Karpas-422 (cell line): ENCODE data around the gene SLC18A3. TPM values are rescaled to one million over a fixed set of nuclear protein-coding genes. Genes with fewer than 3 reads are reported as not detected.

Source experiments
- DNase-seq: peaks from one replicate; pipeline ENCODE4 v3.0.0-alpha.2; 2015
- H2AFZ ChIP-seq: fragments of 200-600 bp; sonication (generic); 2 replicates; pipeline ENCODE4 v1.6.1; 2014; ENCODE audit warnings: antibody characterized with exemption, low read length, mixed read lengths
- H3K27ac ChIP-seq: fragments of 200-600 bp; sonication (generic); 2 replicates; pipeline ENCODE4 v1.5.1; 2014; ENCODE audit warnings: mild to moderate bottlenecking, low read length, moderate library complexity
- H3K27me3 ChIP-seq: fragments of 200-600 bp; sonication (generic); 2 replicates; pipeline ENCODE4 v1.6.1; 2014; ENCODE audit warnings: low read length, mixed read lengths
- H3K36me3 ChIP-seq: fragments of 200-600 bp; sonication (generic); 2 replicates; pipeline ENCODE4 v1.6.1; 2014; ENCODE audit warnings: low read length, mixed read lengths; ENCODE audit not compliant: insufficient read depth
- H3K4me1 ChIP-seq: fragments of 200-600 bp; sonication (generic); 2 replicates; pipeline ENCODE4 v1.6.1; 2014; ENCODE audit warnings: mild to moderate bottlenecking, low read length, mixed read lengths
- H3K4me2 ChIP-seq: fragments of 200-600 bp; sonication (generic); 2 replicates; pipeline ENCODE4 v1.6.1; 2014; ENCODE audit warnings: low read length, low read depth, mild to moderate bottlenecking; ENCODE audit not compliant: poor library complexity, severe bottlenecking
- H3K4me3 ChIP-seq: fragments of 200-600 bp; sonication (generic); 2 replicates; pipeline ENCODE4 v1.5.1; 2014; ENCODE audit warnings: mild to moderate bottlenecking, antibody characterized with exemption, low read length, mixed read lengths
- H3K79me2 ChIP-seq: fragments of 200-600 bp; sonication (generic); 2 replicates; pipeline ENCODE4 v1.6.1; 2014; ENCODE audit warnings: mild to moderate bottlenecking, low read length, mixed read lengths
- H3K9ac ChIP-seq: fragments of 200-600 bp; sonication (generic); 2 replicates; pipeline ENCODE4 v1.6.0; 2014; ENCODE audit warnings: low read length
- H3K9me2 ChIP-seq: fragments of 200-600 bp; sonication (generic), shearing (Covaris generic); replicated peaks from 2 replicates; pipeline ENCODE4 v1.6.0; 2014; ENCODE audit warnings: mild to moderate bottlenecking, low read length, moderate library complexity; ENCODE audit not compliant: insufficient read depth
- H3K9me3 ChIP-seq: fragments of 300-700, 200-600 bp; sonication (generic); 2 replicates; pipeline ENCODE4 v1.6.1; 2014; ENCODE audit warnings: low read length, mixed read lengths
- H4K20me1 ChIP-seq: fragments of 200-600 bp; sonication (generic); 2 replicates; pipeline ENCODE4 v1.6.1; 2014; ENCODE audit warnings: mild to moderate bottlenecking, antibody characterized with exemption, low read length, low read depth; ENCODE audit not compliant: insufficient read depth
- total RNA-seq: library from RNA; depleted of rRNA; stranded (reverse); fragments of >200 nt; shearing (Covaris generic); gene quantifications from 2 replicates; pipeline ENCODE4 v1.2.3, GENCODE V29; 2014; ENCODE audit warnings: low replicate concordance

Gene SLC18A3
- total RNA-seq, 1 experiment from 2014 or later = not detected

GRCh38 chr10:49597426-49598163 is 12.5 kb upstream of the SLC18A3 start:
- H3K4me3 ChIP-seq = no peak overlapping the region
- no peaks in the 10 kb centered on the region for H4K20me1 ChIP-seq
- no peaks in the 10 kb centered on the region for H3K79me2 ChIP-seq
- H3K9ac ChIP-seq = no peak overlapping the region
- H3K4me1 ChIP-seq = no peaks in the 10 kb centered on the region
- H3K36me3 ChIP-seq = no peaks in the 10 kb centered on the region
- no peaks in the 10 kb centered on the region for H3K27me3 ChIP-seq
- no peaks in the 10 kb centered on the region for H3K9me2 ChIP-seq
- no peaks in the 10 kb centered on the region for H3K9me3 ChIP-seq
- no peak overlapping the region for H3K4me2 ChIP-seq
- no peak for DNase-seq
- H2AFZ ChIP-seq = no peak overlapping the region
- H3K27ac ChIP-seq = no peak overlapping the region

GRCh38 chr10:49598164-49598856 is 11.8 kb upstream of the SLC18A3 start:
- Histone ChIP-seq H3K27me3 (no peaks in the 10 kb centered on the region), H4K20me1 (no peaks in the 10 kb centered on the region), H3K9me2 (no peaks in the 10 kb centered on the region), H3K79me2 (no peaks in the 10 kb centered on the region), H3K9ac (no peak overlapping the region), H3K27ac (no peak overlapping the region), H2AFZ (no peak overlapping the region), H3K4me2 (no peak overlapping the region), H3K9me3 (no peaks in the 10 kb centered on the region), H3K4me1 (no peaks in the 10 kb centered on the region), H3K36me3 (no peaks in the 10 kb centered on the region), H3K4me3 (no peak overlapping the region)
- DNase-seq = no peak

GRCh38 chr10:49598986-49599385 is 11.1 kb upstream of the SLC18A3 start:
- Histone ChIP-seq H3K4me1 (no peaks in the 10 kb centered on the region), H3K9ac (no peak overlapping the region), H3K4me2 (no peak overlapping the region), H3K27me3 (no peaks in the 10 kb centered on the region), H3K4me3 (no peak overlapping the region), H3K79me2 (no peaks in the 10 kb centered on the region), H3K9me2 (no peaks in the 10 kb centered on the region), H2AFZ (no peak overlapping the region), H4K20me1 (no peaks in the 10 kb centered on the region), H3K9me3 (no peaks in the 10 kb centered on the region), H3K36me3 (no peaks in the 10 kb centered on the region), H3K27ac (no peak overlapping the region)
- DNase-seq = no peak

- no peak for DNase-seq
- Histone ChIP-seq H3K27me3 (no peaks in the 10 kb centered on the region), H3K9me2 (no peaks in the 10 kb centered on the region), H3K9me3 (no peaks in the 10 kb centered on the region), H2AFZ (no peak overlapping the region), H3K4me3 (no peak overlapping the region), H3K79me2 (no peaks in the 10 kb centered on the region), H3K4me1 (no peaks in the 10 kb centered on the region), H3K27ac (no peak overlapping the region), H4K20me1 (no peaks in the 10 kb centered on the region), H3K36me3 (no peaks in the 10 kb centered on the region), H3K4me2 (no peak overlapping the region), H3K9ac (no peak overlapping the region)
These were observed 10.6 kb upstream of the SLC18A3 start for GRCh38 chr10:49599546-49599945.

GRCh38 chr10:49600046-49600445 is 10.1 kb upstream of the SLC18A3 start:
- Histone ChIP-seq H3K4me2 (no peak overlapping the region), H2AFZ (no peak overlapping the region), H4K20me1 (no peaks in the 10 kb centered on the region), H3K27ac (no peak overlapping the region), H3K4me3 (no peak overlapping the region), H3K9me2 (no peaks in the 10 kb centered on the region), H3K36me3 (no peaks in the 10 kb centered on the region), H3K9me3 (no peaks in the 10 kb centered on the region), H3K27me3 (no peaks in the 10 kb centered on the region), H3K79me2 (no peaks in the 10 kb centered on the region), H3K9ac (no peak overlapping the region), H3K4me1 (no peaks in the 10 kb centered on the region)
- DNase-seq = no peak

GRCh38 chr10:49600781-49601400 is 9.2 kb upstream of the SLC18A3 start:
- Histone ChIP-seq H3K9me2 (no peaks in the 10 kb centered on the region), H3K4me2 (no peak overlapping the region), H3K9ac (no peak overlapping the region), H3K4me3 (no peak overlapping the region), H3K9me3 (no peaks in the 10 kb centered on the region), H3K27me3 (no peaks in the 10 kb centered on the region), H3K36me3 (no peaks in the 10 kb centered on the region), H3K79me2 (no peaks in the 10 kb centered on the region), H3K4me1 (no peaks in the 10 kb centered on the region), H4K20me1 (no peaks in the 10 kb centered on the region), H3K27ac (no peak overlapping the region), H2AFZ (no peak overlapping the region)
- no peak for DNase-seq

- Histone ChIP-seq H3K79me2 (no peaks in the 10 kb centered on the region), H3K4me1 (no peaks in the 10 kb centered on the region), H3K27ac (no peak overlapping the region), H3K27me3 (no peaks in the 10 kb centered on the region), H3K4me3 (no peak overlapping the region), H3K9me2 (no peaks in the 10 kb centered on the region), H3K9ac (no peak overlapping the region), H3K9me3 (no peaks in the 10 kb centered on the region), H3K36me3 (no peaks in the 10 kb centered on the region), H2AFZ (no peak overlapping the region), H3K4me2 (no peak overlapping the region), H4K20me1 (no peaks in the 10 kb centered on the region)
- no peak for DNase-seq
These were observed 8.3 kb upstream of the SLC18A3 start for GRCh38 chr10:49601857-49602256.

- H3K36me3 ChIP-seq = no peaks in the 10 kb centered on the region
- no peaks in the 10 kb centered on the region for H3K9me2 ChIP-seq
- H3K79me2 ChIP-seq = no peaks in the 10 kb centered on the region
- H3K27ac ChIP-seq = no peak overlapping the region
- no peaks in the 10 kb centered on the region for H3K4me1 ChIP-seq
- no peak overlapping the region for H3K4me3 ChIP-seq
- no peak overlapping the region for H3K4me2 ChIP-seq
- H3K9ac ChIP-seq = no peak overlapping the region
- H3K9me3 ChIP-seq = no peaks in the 10 kb centered on the region
- H3K27me3 ChIP-seq = no peaks in the 10 kb centered on the region
- no peak for DNase-seq
- H4K20me1 ChIP-seq = no peaks in the 10 kb centered on the region
- no peak overlapping the region for H2AFZ ChIP-seq
These were observed 7.6 kb upstream of the SLC18A3 start for GRCh38 chr10:49602380-49603023.
